Suprapubic skin (tissue), 4 donors: ENCODE results near the gene SF3A1. TPM values are rescaled to one million over a fixed set of nuclear protein-coding genes. Genes with fewer than 3 reads are reported as not detected.

Experiments
- DNase-seq, 2 donors: peaks; one replicate each; pipeline ENCODE4 v3.0.0-alpha.2; 2019; ENCODE audit warnings: low spot score in 2 of 2
- H3K27ac ChIP-seq: fragments of 200-600 bp; sonication (generic); one replicate; pipeline ENCODE4 v1.5.1; 2019
- H3K27me3 ChIP-seq: fragments of 200-600 bp; sonication (generic); one replicate; pipeline ENCODE4 v1.5.1; 2019
- H3K36me3 ChIP-seq: fragments of 200-600 bp; sonication (generic); one replicate; pipeline ENCODE4 v1.5.1; 2019
- H3K4me1 ChIP-seq: fragments of 200-600 bp; sonication (generic); one replicate; pipeline ENCODE4 v1.5.1; 2019
- H3K4me3 ChIP-seq: fragments of 200-600 bp; sonication (generic); one replicate; pipeline ENCODE4 v1.5.1; 2019; ENCODE audit warnings: mild to moderate bottlenecking
- H3K9me3 ChIP-seq: fragments of 200-600 bp; sonication (generic); one replicate; pipeline ENCODE4 v1.5.1; 2019
- CTCF ChIP-seq, 2 donors: fragments of 200-600 bp in 1 of 2; fragments of 450-650 bp in 1 of 2; sonication (generic) in 1 of 2; IDR thresholded peaks; one replicate each; pipeline ENCODE4 v1.5.1; 2016 to 2019; ENCODE audit warnings: antibody characterized with exemption in 2 of 2, mild to moderate bottlenecking in 1 of 2, moderate library complexity in 1 of 2
- EP300 ChIP-seq: sonication (generic); formaldehyde crosslinking; IDR thresholded peaks from one replicate; pipeline ENCODE4 v1.6.1; 2017; ENCODE audit warnings: antibody characterized with exemption
- POLR2A ChIP-seq, 2 donors: fragments of 450-650 bp; IDR thresholded peaks; one replicate each; pipeline ENCODE4 v1.6.1; 2017; ENCODE audit warnings: antibody characterized with exemption in 2 of 2, mild to moderate bottlenecking in 2 of 2, moderate library complexity in 2 of 2
- POLR2AphosphoS5 ChIP-seq, 3 donors: sonication (generic); formaldehyde crosslinking; IDR thresholded peaks; one replicate each; pipeline ENCODE4 v1.6.1; 2017; ENCODE audit warnings: antibody characterized with exemption in 3 of 3
- WGBS: methylation state at CpG from one replicate; pipeline ENCODE4 v1.1.5; 2018; 5-methylcytosine and 5-hydroxymethylcytosine counted together
- total RNA-seq, 4 donors: library from RNA; depleted of rRNA; stranded (reverse); fragments of >200 nt; gene quantifications; one replicate each; pipeline ENCODE4 v1.1.0, GENCODE V29; 2016

Gene SF3A1
- total RNA-seq, 4 donors from 2014 or later, result 112 to 208 (median 152) TPM

DNA sequence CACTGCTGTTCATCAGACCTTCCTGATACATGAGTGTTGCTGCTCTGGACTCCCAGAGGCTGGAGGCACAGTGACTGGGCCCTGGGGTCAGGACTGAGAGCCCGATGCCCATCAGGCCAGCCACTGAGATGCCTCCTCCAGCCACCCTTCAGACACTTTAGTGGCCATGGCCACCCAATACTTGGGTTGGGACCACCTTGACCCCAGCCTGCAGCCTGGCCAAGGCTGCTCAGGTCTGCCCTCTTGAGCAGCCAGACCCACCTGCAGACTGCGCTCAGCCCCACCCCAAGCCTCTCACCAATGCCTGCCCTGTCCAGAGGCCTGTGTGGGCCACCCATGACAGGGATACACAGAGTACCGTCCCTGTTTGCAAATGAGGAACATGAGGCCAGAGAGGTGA, 26.4 kb upstream of the SF3A1 start:
- Histone ChIP-seq H3K4me1 (peaks cover 13% of the 10 kb centered on the region), H3K9me3 (no peaks in the 10 kb centered on the region), H3K27me3 (no peaks in the 10 kb centered on the region), H3K36me3 (peaks cover 41% of the 10 kb centered on the region), H3K4me3 (no peak overlapping the region), H3K27ac (no peak overlapping the region)
- WGBS, result 72% methylated on average over 2 of the region's 3 CpGs
- TF ChIP-seq EP300 (no peak), POLR2AphosphoS5 (IDR thresholded peaks at IDR 0.05) (no peak), CTCF (IDR thresholded peaks at IDR 0.05) (no peak), POLR2A (IDR thresholded peaks at IDR 0.05) (no peak)
- DNase-seq, result no peak

GRCh38 chr22:30382340-30382739, 25.6 kb upstream of the SF3A1 start:
- H3K27ac ChIP-seq, result no peak overlapping the region
- WGBS, result 98% methylated on average over 5 of the region's 5 CpGs
- no peak for DNase-seq
- TF ChIP-seq POLR2AphosphoS5 (IDR thresholded peaks at IDR 0.05) (no peak), CTCF (IDR thresholded peaks at IDR 0.05) (no peak), POLR2A (IDR thresholded peaks at IDR 0.05) (no peak)
- no peak overlapping the region for H3K4me3 ChIP-seq
- no peaks in the 10 kb centered on the region for H3K9me3 ChIP-seq
- H3K27me3 ChIP-seq, result no peaks in the 10 kb centered on the region
- H3K4me1 ChIP-seq, result peaks cover 9% of the 10 kb centered on the region
- peaks cover 48% of the 10 kb centered on the region for H3K36me3 ChIP-seq

- Histone ChIP-seq H3K9me3 (no peaks in the 10 kb centered on the region), H3K27ac (no peak overlapping the region), H3K4me1 (peaks cover 3% of the 10 kb centered on the region), H3K36me3 (peaks cover 57% of the 10 kb centered on the region), H3K4me3 (no peak overlapping the region), H3K27me3 (no peaks in the 10 kb centered on the region)
- DNase-seq, result no peak
- WGBS, result 84% methylated on average over 11 of the region's 12 CpGs
- no peak for TF ChIP-seq POLR2A (IDR thresholded peaks at IDR 0.05)
- TF ChIP-seq POLR2AphosphoS5 (IDR thresholded peaks at IDR 0.05), result no peak
- TF ChIP-seq EP300, result no peak
- no peak for TF ChIP-seq CTCF (IDR thresholded peaks at IDR 0.05)
These were observed 24.6 kb upstream of the SF3A1 start for GRCh38 chr22:30381264-30381663.

DNA sequence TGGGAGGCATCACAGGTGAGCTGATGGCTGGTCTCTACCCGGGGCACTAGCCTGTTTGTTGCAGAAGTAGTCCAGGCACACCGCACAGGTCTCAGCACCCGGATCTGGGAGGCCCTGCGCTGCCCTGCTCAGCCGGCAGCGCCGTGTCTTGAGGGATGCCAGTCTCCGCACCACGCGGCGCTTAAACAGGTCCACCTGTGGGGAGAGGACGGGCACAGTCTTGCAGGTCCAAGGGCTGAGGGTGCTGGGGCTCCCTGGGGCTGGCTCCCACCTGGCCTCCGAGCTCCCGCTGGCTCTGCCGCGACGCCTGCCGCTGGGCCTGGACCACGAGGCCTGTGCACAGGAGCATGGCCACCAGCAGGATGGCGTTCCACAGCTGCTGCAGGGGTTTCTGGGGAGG, 23.3 kb upstream of the SF3A1 start:
- no peak overlapping the region for H3K27ac ChIP-seq
- no CpG with 5 or more reads among the region's 20 CpGs for WGBS
- TF ChIP-seq POLR2A (IDR thresholded peaks at IDR 0.05) (no peak), POLR2AphosphoS5 (IDR thresholded peaks at IDR 0.05) (no peak), EP300 (no peak), CTCF (IDR thresholded peaks at IDR 0.05) (no peak)
- no peaks in the 10 kb centered on the region for H3K4me1 ChIP-seq
- H3K9me3 ChIP-seq, result no peaks in the 10 kb centered on the region
- H3K27me3 ChIP-seq, result no peaks in the 10 kb centered on the region
- H3K4me3 ChIP-seq, result no peak overlapping the region
- peaks cover 57% of the 10 kb centered on the region for H3K36me3 ChIP-seq
- DNase-seq, result no peak

DNA sequence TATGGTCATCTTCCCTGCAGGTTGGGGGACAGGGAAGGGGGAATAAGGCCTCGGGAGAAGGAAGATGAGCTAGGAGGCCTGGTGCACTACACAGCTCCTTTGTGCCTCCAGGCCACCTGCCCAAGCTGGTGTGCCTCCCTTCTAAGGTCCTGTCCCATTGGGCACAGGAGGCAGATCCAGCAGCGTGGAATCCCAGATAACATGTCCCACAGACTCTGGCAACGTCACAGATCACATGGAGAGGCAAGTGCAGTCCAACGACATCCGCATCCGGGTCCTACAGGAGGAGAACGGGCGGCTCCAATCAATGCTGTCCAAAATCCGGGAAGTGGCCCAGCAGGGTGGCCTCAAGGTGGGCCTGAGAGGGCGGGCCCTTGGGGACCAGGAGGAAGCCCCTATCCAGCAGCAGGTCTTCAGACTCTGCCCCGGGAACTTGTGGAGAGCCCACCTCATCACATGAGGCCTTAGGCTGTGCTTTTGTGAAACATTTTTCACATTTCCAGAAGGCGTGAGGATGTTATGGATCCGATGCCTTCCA, 18.7 kb upstream of the SF3A1 start:
- no peak overlapping the region for H3K4me3 ChIP-seq
- DNase-seq, result no peak
- no peak for TF ChIP-seq CTCF (IDR thresholded peaks at IDR 0.05)
- no peak for TF ChIP-seq POLR2AphosphoS5 (IDR thresholded peaks at IDR 0.05)
- TF ChIP-seq EP300, result no peak
- TF ChIP-seq POLR2A (IDR thresholded peaks at IDR 0.05), result no peak
- H3K9me3 ChIP-seq, result no peaks in the 10 kb centered on the region
- H3K27me3 ChIP-seq, result no peaks in the 10 kb centered on the region
- H3K36me3 ChIP-seq, result peaks cover 27% of the 10 kb centered on the region
- H3K27ac ChIP-seq, result no peak overlapping the region
- 92% methylated on average over 11 of the region's 13 CpGs for WGBS
- no peaks in the 10 kb centered on the region for H3K4me1 ChIP-seq
